MM.1S (cell line): ENCODE data around the gene IL19.

Experiments used
- DNase-seq: peaks from one replicate; pipeline ENCODE4 v3.0.0-alpha.2; 2015
- H2AFZ ChIP-seq: fragments of 300-600 bp; sonication (generic); 2 replicates; pipeline ENCODE4 v1.6.0; 2016; ENCODE audit warnings: antibody characterized with exemption, low read length
- H3F3A ChIP-seq: fragments of 300-600 bp; sonication (generic); 2 replicates; pipeline ENCODE4 v1.6.1; 2016; ENCODE audit warnings: mild to moderate bottlenecking, antibody characterized with exemption, low read length, moderate library complexity, mixed read lengths; ENCODE audit not compliant: insufficient read depth
- H3K27ac ChIP-seq: fragments of 300-600 bp; sonication (generic); 2 replicates; pipeline ENCODE4 v1.5.1; 2016; ENCODE audit warnings: mild to moderate bottlenecking, low read length
- H3K27me3 ChIP-seq: fragments of 300-600 bp; sonication (generic); replicated peaks from 2 replicates; pipeline ENCODE4 v1.6.0; 2016; ENCODE audit warnings: low read length; ENCODE audit not compliant: insufficient read depth
- H3K36me3 ChIP-seq: fragments of 300-600 bp; sonication (generic); replicated peaks from 2 replicates; pipeline ENCODE4 v1.6.1; 2016; ENCODE audit warnings: mild to moderate bottlenecking, low read length, mixed read lengths; ENCODE audit not compliant: insufficient read depth
- H3K4me1 ChIP-seq: fragments of 300-600 bp; sonication (generic); 2 replicates; pipeline ENCODE4 v1.6.1; 2016; ENCODE audit warnings: low read length, mixed read lengths
- H3K4me2 ChIP-seq: fragments of 300-600 bp; sonication (generic); 2 replicates; pipeline ENCODE4 v1.6.0; 2016; ENCODE audit warnings: low read depth, low read length
- H3K4me3 ChIP-seq: fragments of 300-600 bp; sonication (generic); 2 replicates; pipeline ENCODE4 v1.5.1; 2016; ENCODE audit warnings: low read length, mixed read lengths
- H3K79me2 ChIP-seq: fragments of 300-600 bp; sonication (generic); 2 replicates; pipeline ENCODE4 v1.6.1; 2016; ENCODE audit warnings: mixed run types, low read length, mixed read lengths
- H3K9ac ChIP-seq: fragments of 300-600 bp; sonication (generic); 2 replicates; pipeline ENCODE4 v1.6.1; 2016; ENCODE audit warnings: low read length, mixed read lengths
- H3K9me2 ChIP-seq: fragments of 300-600 bp; sonication (generic); replicated peaks from 2 replicates; pipeline ENCODE4 v1.6.1; 2016; ENCODE audit warnings: mild to moderate bottlenecking, low read length, mixed read lengths; ENCODE audit not compliant: insufficient read depth
- H3K9me3 ChIP-seq: fragments of 300-600 bp; sonication (generic); replicated peaks from 2 replicates; pipeline ENCODE4 v1.6.1; 2016; ENCODE audit warnings: mild to moderate bottlenecking, low read length, mixed read lengths; ENCODE audit not compliant: insufficient read depth
- H4K20me1 ChIP-seq: fragments of 300-600 bp; sonication (generic); 2 replicates; pipeline ENCODE4 v1.6.1; 2016; ENCODE audit warnings: mild to moderate bottlenecking, low read length, moderate library complexity, mixed read lengths; ENCODE audit not compliant: insufficient read depth
- CTCF ChIP-seq: fragments of 300-600 bp; sonication (generic); IDR thresholded peaks from 2 replicates; pipeline ENCODE4 v1.5.1; 2016; ENCODE audit warnings: antibody characterized with exemption, low read length, mixed read lengths
- EZH2 ChIP-seq: fragments of 300-600 bp; sonication (generic); optimal IDR thresholded peaks from 2 replicates; pipeline ENCODE3; 2017; ENCODE audit warnings: low read depth, mild to moderate bottlenecking, antibody characterized with exemption, low read length, mixed read lengths
- EZH2phosphoT487 ChIP-seq: fragments of 300-600 bp; sonication (generic); IDR thresholded peaks from 2 replicates; pipeline ENCODE4 v1.6.1; 2018; ENCODE audit warnings: antibody characterized with exemption, low read length

The IL19 gene

DNA sequence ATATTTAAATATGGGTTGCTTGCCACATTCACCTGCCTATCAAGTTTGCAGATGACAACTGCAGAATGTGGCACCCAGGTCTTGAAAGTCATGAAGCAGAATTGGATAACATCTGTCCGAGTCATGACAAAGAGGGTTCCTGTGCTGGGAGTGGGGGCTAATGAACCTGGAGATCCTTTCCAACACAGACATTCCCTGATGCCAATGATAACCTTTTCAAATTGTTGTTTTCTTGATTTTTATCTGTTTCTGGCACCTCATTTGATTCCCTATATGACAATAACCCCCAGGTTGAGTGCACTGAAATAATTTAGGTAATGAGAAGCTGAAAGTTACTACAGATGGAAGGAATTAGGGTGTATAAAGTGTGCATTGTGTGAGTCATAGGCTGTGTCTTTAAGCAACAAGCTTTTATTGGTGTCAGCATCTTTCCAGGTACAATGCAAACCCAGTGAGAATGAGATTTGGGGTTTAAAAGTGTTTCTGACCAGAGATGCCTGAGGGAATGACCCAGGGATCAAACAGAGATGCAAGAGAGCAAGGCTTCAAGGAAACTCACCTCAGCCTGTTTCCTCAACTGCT is 33.7 kb downstream of the IL19 start:
- no peaks in the 10 kb centered on the region for H3K27me3 ChIP-seq

GRCh38 chr1:206805357-206805756 is 34.8 kb downstream of the IL19 start:
- H3K79me2 ChIP-seq = no peaks in the 10 kb centered on the region
- H3K9ac ChIP-seq = no peak overlapping the region
- H3K4me1 ChIP-seq = peaks cover 47% of the 10 kb centered on the region
- DNase-seq = no peak
- H3F3A ChIP-seq = peaks cover 5% of the 10 kb centered on the region
- H3K36me3 ChIP-seq = no peaks in the 10 kb centered on the region
- no peaks in the 10 kb centered on the region for H3K9me3 ChIP-seq
- no peaks in the 10 kb centered on the region for H4K20me1 ChIP-seq
- no peak overlapping the region for H3K4me3 ChIP-seq
- no peaks in the 10 kb centered on the region for H3K27me3 ChIP-seq
- no peak overlapping the region for H3K27ac ChIP-seq
- H3K9me2 ChIP-seq = no peaks in the 10 kb centered on the region
- no peak overlapping the region for H3K4me2 ChIP-seq
- no peak for TF ChIP-seq EZH2
- no peak overlapping the region for H2AFZ ChIP-seq

More for the DNA sequence above, 33.7 kb downstream of the IL19 start:
- no peak for DNase-seq
- Histone ChIP-seq H3K4me3 (no peak overlapping the region), H3K9me3 (no peaks in the 10 kb centered on the region), H3K4me1 (peaks cover 41% of the 10 kb centered on the region), H3K9me2 (no peaks in the 10 kb centered on the region), H3K9ac (peak overlapping the region; percentile 56), H4K20me1 (no peaks in the 10 kb centered on the region), H3K27ac (peak overlapping the region; percentile 89), H3K79me2 (no peaks in the 10 kb centered on the region), H2AFZ (no peak overlapping the region), H3K36me3 (no peaks in the 10 kb centered on the region), H3F3A (peaks cover 5% of the 10 kb centered on the region), H3K4me2 (no peak overlapping the region)
- no peak for TF ChIP-seq EZH2phosphoT487
- no peak for TF ChIP-seq EZH2
- no peak for TF ChIP-seq CTCF

GRCh38 chr1:206808615-206809014 is 38.0 kb downstream of the IL19 start:
- no peak for TF ChIP-seq EZH2
- TF ChIP-seq CTCF = peak; percentile 88
- peaks cover 41% of the 10 kb centered on the region for H3K4me1 ChIP-seq
- H3K4me3 ChIP-seq = no peak overlapping the region
- peak; percentile 82 for DNase-seq
- H3K9ac ChIP-seq = no peak overlapping the region
- H3K36me3 ChIP-seq = no peaks in the 10 kb centered on the region
- H4K20me1 ChIP-seq = no peaks in the 10 kb centered on the region
- no peaks in the 10 kb centered on the region for H3K79me2 ChIP-seq
- H2AFZ ChIP-seq = no peak overlapping the region
- H3K4me2 ChIP-seq = no peak overlapping the region
- H3K9me3 ChIP-seq = no peaks in the 10 kb centered on the region
- no peaks in the 10 kb centered on the region for H3K27me3 ChIP-seq
- H3K27ac ChIP-seq = no peak overlapping the region
- no peaks in the 10 kb centered on the region for H3K9me2 ChIP-seq
- H3F3A ChIP-seq = peaks cover 3% of the 10 kb centered on the region

DNA sequence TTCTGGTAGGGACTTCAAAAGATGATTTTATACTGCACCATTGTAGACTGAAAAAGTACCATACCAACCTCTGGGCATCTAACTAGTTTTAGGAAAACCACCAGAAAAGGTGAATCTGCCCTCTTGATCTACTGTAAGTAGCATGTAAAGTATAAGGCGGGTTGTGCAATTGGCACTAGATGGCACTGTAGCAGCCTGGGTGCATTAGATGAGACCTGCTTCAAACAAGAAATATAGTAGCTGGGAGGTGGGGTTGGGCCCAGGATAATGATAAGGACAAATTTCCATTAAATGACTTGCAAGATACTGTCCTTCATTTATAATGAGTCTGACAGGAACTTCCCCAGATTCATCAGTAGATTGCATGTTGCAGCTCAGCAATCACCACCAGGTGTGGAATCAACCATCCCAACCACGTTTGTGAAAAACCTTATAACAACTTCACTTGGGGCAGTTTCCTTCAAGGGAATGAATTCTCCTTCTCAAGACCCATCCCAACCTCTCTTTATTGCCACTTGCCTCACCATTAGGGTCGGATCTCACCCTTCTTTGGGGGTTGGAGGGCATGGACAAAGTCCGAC is 39.0 kb downstream of the IL19 start:
- Histone ChIP-seq H3K36me3 (no peaks in the 10 kb centered on the region), H3K9me3 (no peaks in the 10 kb centered on the region), H3F3A (0 out of 2 replicates have a peak, but pooled peaks cover 3% of the 10 kb centered on the region), H3K9me2 (no peaks in the 10 kb centered on the region), H4K20me1 (no peaks in the 10 kb centered on the region), H3K9ac (no peak overlapping the region), H3K4me1 (peaks cover 41% of the 10 kb centered on the region), H3K79me2 (no peaks in the 10 kb centered on the region), H3K4me2 (no peak overlapping the region), H2AFZ (no peak overlapping the region), H3K4me3 (no peak overlapping the region), H3K27ac (no peak overlapping the region), H3K27me3 (no peaks in the 10 kb centered on the region)
- no peak for TF ChIP-seq EZH2phosphoT487
- peak; percentile 91 for TF ChIP-seq CTCF
- DNase-seq = peak; percentile 84
